Heart right ventricle (tissue), 16 donors: ENCODE measurements around the gene DST. TPM values are rescaled to one million over a fixed set of nuclear protein-coding genes. Genes with fewer than 3 reads are reported as not detected.

Experiments used
- ATAC-seq, 8 donors: fragments of 200-7000 bp; cut with Tn5 transposase; one replicate each; pipeline ENCODE4 v1.9.1; 2020; ENCODE audit warnings: mild to moderate bottlenecking in 8 of 8, moderate library complexity in 8 of 8, moderate number of reproducible peaks in 1 of 8
- DNase-seq, 2 donors: peaks; one replicate each; pipeline ENCODE4 v3.0.0-alpha.2; 2020
- H3K27ac ChIP-seq, 10 donors: fragments of 200-600 bp; sonication (generic) in 2 of 10; one replicate each; pipeline versions ENCODE4 v1.5.0 to v1.8.0; 2020 to 2022; ENCODE audit warnings: mild to moderate bottlenecking in 3 of 10
- H3K27me3 ChIP-seq, 7 donors: fragments of 200-600 bp; one replicate each; pipeline ENCODE4 v1.8.0; 2021 to 2022; ENCODE audit warnings: mild to moderate bottlenecking in 2 of 7
- H3K36me3 ChIP-seq, 9 donors: fragments of 200-600 bp; sonication (generic) in 1 of 9; one replicate each; pipeline versions ENCODE4 v1.5.0 to v1.8.0; 2020 to 2022; ENCODE audit warnings: mild to moderate bottlenecking in 2 of 9
- H3K4me1 ChIP-seq, 9 donors: fragments of 200-600 bp; sonication (generic) in 1 of 9; one replicate each; pipeline versions ENCODE4 v1.5.0 to v1.8.0; 2020 to 2022; ENCODE audit warnings: mild to moderate bottlenecking in 4 of 9
- H3K4me3 ChIP-seq, 10 donors: fragments of 200-600 bp; sonication (generic) in 2 of 10; one replicate each; pipeline versions ENCODE4 v1.5.0 to v1.8.0; 2020 to 2022; ENCODE audit warnings: mild to moderate bottlenecking in 7 of 10, moderate library complexity in 2 of 10
- H3K9me3 ChIP-seq, 11 donors: fragments of 200-600 bp in 10 of 11; sonication (generic) in 2 of 11; one replicate each; pipeline versions ENCODE4 v1.5.0 to v1.8.0; 2013 to 2022; ENCODE audit warnings: mild to moderate bottlenecking in 2 of 11, control low read depth in 1 of 11, moderate library complexity in 1 of 11
- WGBS, 2 donors: extraction: QIAGEN DNeasy Blood & Tissue Kit; methylation state at CpG; one replicate each; pipeline ENCODE4 v1.1.7; 2013; ENCODE audit warnings: inconsistent platforms in 1 of 2; 5-methylcytosine and 5-hydroxymethylcytosine counted together
- intact Hi-C, 10 donors: fragments of 100-400 bp; cut with DNase I; formaldehyde crosslinking; loops; one replicate each; pipeline versions ENCODE4 v1.11.1 to v1.14.2; 2022
- polyA plus RNA-seq, 2 donors: library from polyadenylated mRNA; stranded (reverse); fragments of 200-250 nt; gene quantifications; one replicate each; pipeline ENCODE4 v1.2.3, GENCODE V29; 2013
- total RNA-seq, 10 donors: library from RNA; stranded (reverse); fragmentation: NEBNext Ultra II Directional in 3 of 10; extraction: Animal tissue kit (Norgen Biotek cat#: 25700) in 3 of 10; gene quantifications; one replicate each; pipeline versions ENCODE4 v1.2.1 to v1.2.4, GENCODE V29; 2021 to 2023
- TF ChIP-seq, protein P1 (sequence below), 9 donors: fragments of 200-600 bp; sonication (generic) in 2 of 9; IDR thresholded peaks; one replicate each; pipeline versions ENCODE4 v1.5.0 to v1.8.0; 2021 to 2022; ENCODE audit warnings: antibody characterized with exemption in 9 of 9, mild to moderate bottlenecking in 5 of 9, moderate library complexity in 1 of 9
- donor health status: Arrhythmogenic right ventricular cardiomyopathy.
- donor health status: ischemic (EF 13 %, LVEDD 7.1; RV severe dilation, severe dysfunction).
- donor health status: healthy with polysubstance abuse.
- donor health status: DM: no; HTN: yes; CAD: no.
- donor health status: DM: no; HTN: no; CAD: no.
- donor health status: ischemic (EF 25% LVEDD 6.9; RV normal size, moderate dysfunction).
- donor health status: ischemic (EF 25% LVEDD 5.7; RV mildly dilated, moderate dysfunction).
- donor health status: healthy.
- donor health status: DM: yes; HTN: yes; CAD: no.
- donor health status: Ischemic cardiomyopathy.
- donor health status: ischemic (EF 35%, LVEDD 5.7; RV mildly dilated, moderate dysfunction).
- donor health status: nonischemic (EF 11% LVEDD 7.7; RV severe dilation, severe dysfunction).
- donor health status: DM: yes; HTN: yes; CAD: no.
- donor health status: PGD.
- donor health status: ischemic (EF 29% LVEDD 5.4; RV normal size, mild dysfunction).
- donor health status: nonischemic (EF 23%, LVEDD 6.1; RV moderate dilation, normal function).

Gene DST
- total and polyA plus RNA-seq, 12 donors = 103 to 619 (median 433) TPM

DNA sequence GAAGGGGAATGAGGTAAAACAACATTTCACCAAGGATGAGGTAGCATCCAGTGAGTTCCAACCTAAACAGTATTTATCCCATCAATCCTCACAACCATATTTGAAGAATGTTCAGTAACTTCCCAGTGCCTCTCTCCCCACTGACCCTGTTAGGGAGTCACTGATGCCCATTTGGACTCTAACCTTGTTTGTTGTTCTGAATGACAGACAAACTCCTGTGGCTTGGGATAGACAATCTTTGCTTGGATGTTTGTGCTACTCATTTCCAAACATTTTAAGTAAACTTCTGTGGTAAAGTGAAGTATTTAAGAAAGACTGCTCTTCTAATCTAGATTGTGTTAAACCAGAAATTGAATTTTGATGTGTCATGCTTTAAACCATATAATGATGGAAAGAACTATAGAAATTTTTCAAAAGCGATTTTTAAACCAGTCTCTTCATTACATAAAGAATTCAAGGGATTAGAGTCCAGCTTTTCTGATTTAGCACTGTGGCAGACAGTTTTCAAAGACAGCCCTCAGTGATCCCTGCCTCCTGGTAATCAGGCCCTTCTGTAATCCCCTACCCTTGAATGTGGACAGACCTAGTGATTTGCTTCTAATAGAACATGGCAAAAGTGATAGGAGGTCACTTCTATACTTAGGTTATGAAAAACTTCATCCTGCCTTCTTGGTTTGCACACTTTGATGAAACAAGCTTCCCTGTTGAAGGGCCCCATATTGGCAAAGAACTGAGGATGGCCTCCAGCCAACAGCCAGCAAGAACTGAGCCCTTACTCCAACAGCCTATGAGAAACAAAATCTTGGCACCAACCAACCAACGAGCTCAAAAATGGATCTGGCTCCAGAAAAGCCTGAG is 191.6 kb downstream of the DST start:
- H3K4me1 ChIP-seq = peaks cover 0 to 33% (median 22%) of the 10 kb centered on the region in 9 donors
- no peak overlapping the region for H3K4me3 ChIP-seq
- intact Hi-C loops = loop anchor here in 5 of 10 donors (1.0 to 10.0 kb wide), 4 partner anchors 76 to 144 kb away; no protein-coding TSS in a partner anchor
- no peaks in the 10 kb centered on the region for H3K9me3 ChIP-seq
- peak; percentile 70 to 83 for DNase-seq
- H3K27ac ChIP-seq = peak overlapping the region in 9 of 10 donors; percentile 18 to 83 (median 68)
- peaks cover 0 to 18% (median 5%) of the 10 kb centered on the region in 9 donors for H3K36me3 ChIP-seq
- WGBS, 2 donors = 47 to 51% methylated on average over 2 of the region's 2 CpGs
- no peaks in the 10 kb centered on the region for H3K27me3 ChIP-seq
- peak; percentile 78 to 90 (median 84) for ATAC-seq
- TF ChIP-seq, protein P1, sequence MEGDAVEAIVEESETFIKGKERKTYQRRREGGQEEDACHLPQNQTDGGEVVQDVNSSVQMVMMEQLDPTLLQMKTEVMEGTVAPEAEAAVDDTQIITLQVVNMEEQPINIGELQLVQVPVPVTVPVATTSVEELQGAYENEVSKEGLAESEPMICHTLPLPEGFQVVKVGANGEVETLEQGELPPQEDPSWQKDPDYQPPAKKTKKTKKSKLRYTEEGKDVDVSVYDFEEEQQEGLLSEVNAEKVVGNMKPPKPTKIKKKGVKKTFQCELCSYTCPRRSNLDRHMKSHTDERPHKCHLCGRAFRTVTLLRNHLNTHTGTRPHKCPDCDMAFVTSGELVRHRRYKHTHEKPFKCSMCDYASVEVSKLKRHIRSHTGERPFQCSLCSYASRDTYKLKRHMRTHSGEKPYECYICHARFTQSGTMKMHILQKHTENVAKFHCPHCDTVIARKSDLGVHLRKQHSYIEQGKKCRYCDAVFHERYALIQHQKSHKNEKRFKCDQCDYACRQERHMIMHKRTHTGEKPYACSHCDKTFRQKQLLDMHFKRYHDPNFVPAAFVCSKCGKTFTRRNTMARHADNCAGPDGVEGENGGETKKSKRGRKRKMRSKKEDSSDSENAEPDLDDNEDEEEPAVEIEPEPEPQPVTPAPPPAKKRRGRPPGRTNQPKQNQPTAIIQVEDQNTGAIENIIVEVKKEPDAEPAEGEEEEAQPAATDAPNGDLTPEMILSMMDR (IDR thresholded peaks at IDR 0.05) = no peak

DNA sequence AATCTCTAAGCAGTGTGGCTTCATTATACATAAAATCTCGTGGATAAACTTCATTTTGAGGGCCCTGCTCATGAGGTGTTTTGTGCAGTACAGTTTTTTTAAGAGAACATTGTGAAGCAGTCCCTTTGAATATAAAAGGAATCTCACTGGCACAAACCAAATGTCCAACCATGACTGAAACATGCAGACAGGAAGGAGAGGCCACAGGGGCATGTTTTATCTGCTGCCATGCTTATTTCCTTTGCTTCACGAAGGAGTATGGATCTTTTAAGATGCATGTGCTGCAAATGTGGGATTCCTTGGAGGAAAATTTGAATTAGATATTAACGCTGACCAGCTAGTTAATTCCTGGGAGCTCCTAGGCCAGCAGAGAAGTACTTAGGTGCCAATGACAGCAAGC is 192.3 kb downstream of the DST start:
- Histone ChIP-seq H3K4me3 (no peak overlapping the region), H3K27ac (peak overlapping the region in 9 of 10 donors; percentile 18 to 83 (median 68)), H3K36me3 (peaks cover 0 to 12% (median 5%) of the 10 kb centered on the region in 9 donors), H3K9me3 (no peaks in the 10 kb centered on the region), H3K4me1 (peaks cover 0 to 39% (median 27%) of the 10 kb centered on the region in 9 donors), H3K27me3 (no peaks in the 10 kb centered on the region)
- TF ChIP-seq, protein P1 (IDR thresholded peaks at IDR 0.05) = no peak
- no peak for ATAC-seq
- 67 to 70% methylated on average over 3 of the region's 3 CpGs for WGBS, 2 donors
- intact Hi-C loops = loop anchor here in 5 of 10 donors (1.0 to 10.0 kb wide), 4 partner anchors 76 to 144 kb away; no protein-coding TSS in a partner anchor
- no peak for DNase-seq

DNA sequence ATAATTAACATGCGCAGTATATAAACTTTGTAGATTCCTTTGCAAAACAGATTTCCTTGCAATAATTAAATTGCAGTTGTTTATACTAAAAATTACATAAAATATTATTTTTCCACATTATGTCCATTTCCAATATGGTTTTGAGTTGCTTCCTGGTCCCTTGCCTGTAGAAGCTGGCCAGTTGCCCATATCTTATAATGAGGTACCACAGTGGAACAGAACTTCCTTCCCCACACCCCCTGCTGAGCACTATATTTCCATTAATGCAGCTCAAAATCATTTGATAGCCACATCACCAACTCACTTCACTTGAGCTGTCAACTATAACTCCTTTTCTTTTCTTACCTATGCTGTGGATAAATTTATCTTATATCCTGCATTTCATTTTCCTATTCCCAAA is 194.6 kb downstream of the DST start:
- Histone ChIP-seq H3K9me3 (no peaks in the 10 kb centered on the region), H3K27ac (no peak overlapping the region), H3K4me3 (no peak overlapping the region), H3K27me3 (no peaks in the 10 kb centered on the region), H3K4me1 (peaks cover 0 to 47% (median 35%) of the 10 kb centered on the region in 9 donors), H3K36me3 (no peaks in the 10 kb centered on the region)
- no peak for ATAC-seq
- TF ChIP-seq, protein P1 (IDR thresholded peaks at IDR 0.05) = no peak
- DNase-seq = no peak
- intact Hi-C loops = loop anchor here in 1 of 10 donors (10.0 kb wide), 1 partner anchor 63 kb away; no protein-coding TSS in a partner anchor
- WGBS, 2 donors = 51 to 100% methylated on average over 1 of the region's 1 CpG

DNA sequence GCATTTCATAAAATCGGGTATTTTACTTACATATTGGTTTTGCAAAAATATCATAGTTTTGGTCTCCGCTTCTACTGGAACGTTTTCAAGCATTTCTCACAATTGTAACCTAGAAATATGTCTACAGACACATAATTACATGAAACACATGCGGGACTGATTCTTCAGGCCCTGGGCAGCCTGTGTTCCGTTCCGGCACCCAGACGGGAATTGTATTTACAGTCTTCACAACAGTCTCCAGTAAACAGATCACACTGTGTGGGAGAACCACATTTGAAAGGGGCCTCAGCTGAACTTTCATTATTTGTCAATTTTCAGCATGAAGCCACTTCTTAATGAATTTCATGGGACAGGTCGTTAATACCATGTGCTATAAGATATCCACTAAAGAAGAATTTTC is 196.9 kb downstream of the DST start:
- TF ChIP-seq, protein P1 (IDR thresholded peaks at IDR 0.05) = no peak
- no peaks in the 10 kb centered on the region for H3K36me3 ChIP-seq
- intact Hi-C loops = loop anchor here in 1 of 10 donors (10.0 kb wide), 1 partner anchor 61 kb away; no protein-coding TSS in a partner anchor
- no peak overlapping the region for H3K4me3 ChIP-seq
- peak overlapping the region in 4 of 10 donors; percentile 14 to 60 (median 26) for H3K27ac ChIP-seq
- 49 to 63% methylated on average over 8 of the region's 8 CpGs for WGBS, 2 donors
- H3K9me3 ChIP-seq = no peaks in the 10 kb centered on the region
- ATAC-seq (peak; percentile 57 to 94 (median 74)), DNase-seq (no peak)
- peaks cover 0 to 36% (median 23%) of the 10 kb centered on the region in 9 donors for H3K4me1 ChIP-seq
- no peaks in the 10 kb centered on the region for H3K27me3 ChIP-seq
